ENCODE measurements around the gene ACYP2. TPM values are rescaled to one million over a fixed set of nuclear protein-coding genes. Genes with fewer than 3 reads are reported as not detected.
"Not testable (repeated sequence)": the region's sequence is repeated elsewhere in the genome, so short reads cannot be mapped to it uniquely, and the experiment has no call there.

ACYP2 gene
- total RNA-seq, 2 donors from 2014 or later, result 13.6 to 14.1 TPM

DNA sequence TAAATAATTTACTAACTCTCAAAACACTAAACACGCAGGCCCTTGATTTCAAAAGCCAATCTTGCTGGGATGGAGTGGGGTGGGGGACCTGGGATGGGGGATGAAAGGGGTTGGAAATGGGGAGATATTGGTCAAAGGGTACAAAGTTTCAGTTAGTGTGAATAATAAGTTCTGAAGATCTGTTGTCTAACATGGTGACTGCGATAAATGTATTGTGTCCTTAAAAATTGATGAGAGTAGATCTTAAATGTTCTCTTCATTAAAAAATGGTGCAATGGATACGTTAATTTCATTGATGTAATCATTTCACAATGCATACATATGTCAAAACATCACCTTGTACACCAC is 505 bp upstream of the ACYP2 start:
- Histone ChIP-seq H3K36me3 (no peaks in the 10 kb centered on the region), H3K27me3 (no peaks in the 10 kb centered on the region), H3K27ac (peak overlapping the region; percentile 98), H3K4me3 (peak overlapping the region; percentile 74), H3K4me1 (no peaks in the 10 kb centered on the region), H3K9me3 (no peaks in the 10 kb centered on the region), H3K9ac (ENCODE audit: low read depth in 2 of 2, low read length in 2 of 2) (peak overlapping the region; percentile 86 to 100)
- DNase-seq, result no peak
- intact Hi-C loops (cut with DNase I), result loop anchor here (10.0 kb wide), 2 partner anchors 150 to 590 kb away; no protein-coding TSS in a partner anchor
- TF ChIP-seq, protein P1, sequence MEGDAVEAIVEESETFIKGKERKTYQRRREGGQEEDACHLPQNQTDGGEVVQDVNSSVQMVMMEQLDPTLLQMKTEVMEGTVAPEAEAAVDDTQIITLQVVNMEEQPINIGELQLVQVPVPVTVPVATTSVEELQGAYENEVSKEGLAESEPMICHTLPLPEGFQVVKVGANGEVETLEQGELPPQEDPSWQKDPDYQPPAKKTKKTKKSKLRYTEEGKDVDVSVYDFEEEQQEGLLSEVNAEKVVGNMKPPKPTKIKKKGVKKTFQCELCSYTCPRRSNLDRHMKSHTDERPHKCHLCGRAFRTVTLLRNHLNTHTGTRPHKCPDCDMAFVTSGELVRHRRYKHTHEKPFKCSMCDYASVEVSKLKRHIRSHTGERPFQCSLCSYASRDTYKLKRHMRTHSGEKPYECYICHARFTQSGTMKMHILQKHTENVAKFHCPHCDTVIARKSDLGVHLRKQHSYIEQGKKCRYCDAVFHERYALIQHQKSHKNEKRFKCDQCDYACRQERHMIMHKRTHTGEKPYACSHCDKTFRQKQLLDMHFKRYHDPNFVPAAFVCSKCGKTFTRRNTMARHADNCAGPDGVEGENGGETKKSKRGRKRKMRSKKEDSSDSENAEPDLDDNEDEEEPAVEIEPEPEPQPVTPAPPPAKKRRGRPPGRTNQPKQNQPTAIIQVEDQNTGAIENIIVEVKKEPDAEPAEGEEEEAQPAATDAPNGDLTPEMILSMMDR (IDR thresholded peaks at IDR 0.05), result no peak

DNA sequence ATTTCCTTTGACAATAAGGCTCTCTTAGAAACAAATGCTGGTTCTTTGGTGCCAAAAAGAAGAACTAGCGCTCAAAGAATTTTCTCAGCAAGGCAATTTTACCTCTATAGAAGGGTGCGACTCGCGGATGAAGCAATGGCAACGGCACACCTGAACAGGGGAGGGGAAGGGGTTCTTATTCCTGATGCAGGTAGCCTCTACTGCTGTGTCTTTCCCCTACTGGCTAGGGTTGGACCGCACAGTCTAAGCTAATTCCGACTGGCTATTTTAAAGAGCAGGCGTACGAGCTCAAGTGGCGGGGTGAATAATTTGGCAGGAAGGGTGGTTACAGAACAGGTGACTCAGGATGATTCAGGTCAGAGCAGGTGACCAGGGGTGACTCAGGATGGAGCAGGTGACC is 1.2 kb downstream of the ACYP2 start:
- H3K27ac ChIP-seq; H3K36me3 ChIP-seq; H3K4me3 ChIP-seq; H3K27me3 ChIP-seq; H3K9ac ChIP-seq (ENCODE audit: low read depth in 2 of 2, low read length in 2 of 2); DNase-seq; H3K9me3 ChIP-seq; H3K4me1 ChIP-seq: not testable (repeated sequence)
- intact Hi-C loops (cut with DNase I), result loop anchor here (10.0 kb wide), 2 partner anchors 152 to 588 kb away; no protein-coding TSS in a partner anchor

DNA sequence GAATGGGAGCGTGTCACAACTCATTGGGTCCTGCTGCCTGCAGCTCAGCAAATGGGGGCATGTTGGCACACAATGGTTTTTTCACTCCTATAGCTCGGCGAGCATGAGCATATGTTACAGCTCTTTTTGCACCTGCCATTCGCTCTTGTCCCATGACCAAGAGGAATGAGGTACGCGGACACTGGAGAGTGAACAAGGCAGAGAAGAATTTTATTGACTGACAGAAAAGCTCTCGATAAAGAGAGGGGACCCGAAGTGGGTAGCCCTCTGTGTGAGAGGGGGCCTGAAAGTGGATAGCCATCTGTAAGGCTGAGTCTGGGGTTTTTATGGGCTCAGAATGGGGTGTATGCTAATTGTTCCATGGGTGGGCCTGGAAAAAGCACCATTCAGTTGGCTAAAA is 5.5 kb downstream of the ACYP2 start:
- Histone ChIP-seq H3K9ac (ENCODE audit: low read depth in 2 of 2, low read length in 2 of 2) (no peak overlapping the region), H3K27ac (no peak overlapping the region), H3K27me3 (no peaks in the 10 kb centered on the region), H3K36me3 (no peaks in the 10 kb centered on the region), H3K4me1 (no peaks in the 10 kb centered on the region), H3K4me3 (no peak overlapping the region), H3K9me3 (no peaks in the 10 kb centered on the region)
- intact Hi-C loops (cut with DNase I), result no loop called here
- no peak for DNase-seq
- TF ChIP-seq, protein P1 (IDR thresholded peaks at IDR 0.05), result no peak

DNA sequence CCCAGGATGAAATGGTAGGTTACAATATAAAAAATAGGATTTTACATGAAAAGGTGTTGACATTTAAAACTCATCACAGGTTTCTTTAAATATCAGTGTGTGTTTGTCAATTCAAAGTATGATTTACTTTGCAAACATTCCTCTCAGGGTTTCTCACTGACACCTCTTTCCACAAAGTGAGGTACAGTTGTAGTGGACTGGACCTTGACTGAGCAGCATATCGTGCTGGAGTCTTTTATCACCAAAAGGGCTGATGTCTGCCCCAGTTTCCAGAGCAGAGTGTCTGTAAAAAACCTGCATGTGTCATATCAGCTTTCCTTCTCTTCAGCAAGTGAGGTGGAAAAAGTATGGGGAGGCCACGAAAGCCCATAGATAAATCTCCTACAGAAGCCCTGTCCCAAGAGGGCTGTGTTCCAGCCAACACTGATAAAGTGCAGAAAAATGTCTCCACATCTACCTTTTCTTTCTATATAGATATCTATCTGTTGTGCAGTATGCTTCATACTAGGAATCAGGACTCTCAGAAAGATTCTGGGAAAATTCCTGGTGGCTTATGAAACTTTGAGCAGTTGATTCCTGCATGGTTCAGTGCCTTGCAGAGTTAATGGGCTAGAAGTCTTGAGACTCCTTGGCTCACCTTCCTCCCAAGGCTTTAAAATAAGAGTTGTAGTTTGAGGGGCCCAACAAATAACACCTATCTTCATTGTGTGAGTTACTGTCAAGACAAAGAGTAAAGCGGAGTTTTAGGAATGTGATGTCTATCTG is 6.9 kb downstream of the ACYP2 start:
- no peaks in the 10 kb centered on the region for H3K27me3 ChIP-seq
- TF ChIP-seq, protein P1 (IDR thresholded peaks at IDR 0.05), result no peak
- H3K9ac ChIP-seq (ENCODE audit: low read depth in 2 of 2, low read length in 2 of 2), result no peak overlapping the region
- no peaks in the 10 kb centered on the region for H3K4me1 ChIP-seq
- intact Hi-C loops (cut with DNase I), result no loop called here
- no peaks in the 10 kb centered on the region for H3K36me3 ChIP-seq
- H3K27ac ChIP-seq, result no peak overlapping the region
- H3K9me3 ChIP-seq, result no peaks in the 10 kb centered on the region
- no peak for DNase-seq
- H3K4me3 ChIP-seq, result no peak overlapping the region

DNA sequence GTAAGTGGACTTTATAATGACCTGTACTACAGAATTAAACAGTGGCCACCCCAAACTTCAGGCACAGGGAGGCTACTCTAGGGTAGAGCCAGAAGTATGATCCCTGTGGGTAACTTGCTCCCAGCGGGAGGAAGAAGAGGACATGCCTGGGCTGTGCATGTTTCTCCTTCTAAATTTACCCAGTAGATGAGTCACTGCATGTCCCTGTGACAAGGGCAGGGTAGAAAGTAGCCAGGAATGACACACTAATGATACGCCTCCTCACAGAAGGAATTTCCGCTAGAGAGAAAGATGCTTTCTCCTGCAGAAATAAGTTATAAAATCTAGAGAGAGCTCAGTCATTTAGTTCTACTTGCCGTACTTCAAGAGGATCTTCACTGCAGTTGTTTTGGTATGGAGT is 7.5 kb downstream of the ACYP2 start:
- H3K9me3 ChIP-seq, result no peaks in the 10 kb centered on the region
- no peak overlapping the region for H3K27ac ChIP-seq
- DNase-seq, result no peak
- H3K4me1 ChIP-seq, result no peaks in the 10 kb centered on the region
- no peak overlapping the region for H3K4me3 ChIP-seq
- H3K36me3 ChIP-seq, result no peaks in the 10 kb centered on the region
- H3K9ac ChIP-seq (ENCODE audit: low read depth in 2 of 2, low read length in 2 of 2), result no peak overlapping the region
- TF ChIP-seq, protein P1 (IDR thresholded peaks at IDR 0.05), result no peak
- no peaks in the 10 kb centered on the region for H3K27me3 ChIP-seq
- intact Hi-C loops (cut with DNase I), result no loop called here

DNA sequence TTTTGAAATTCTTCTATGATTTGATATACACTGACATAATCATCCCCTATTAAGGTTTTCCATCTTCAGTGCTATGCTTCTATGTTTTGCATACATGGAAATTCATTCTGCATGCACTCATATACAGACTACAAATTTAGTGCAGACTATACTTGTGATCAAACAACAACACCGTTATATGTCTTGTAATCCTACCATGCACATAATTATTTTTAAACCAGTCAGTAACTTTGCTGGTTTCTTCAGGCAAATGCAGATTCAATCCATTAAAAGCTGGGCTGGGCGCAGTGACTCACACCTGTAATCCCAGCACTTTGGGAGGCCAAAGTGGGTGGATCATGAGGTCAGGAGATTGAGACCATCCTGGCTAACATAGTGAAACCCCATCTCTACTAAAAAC is 11.8 kb downstream of the ACYP2 start:
- H3K4me1 ChIP-seq; intact Hi-C loops (cut with DNase I); H3K4me3 ChIP-seq; H3K9ac ChIP-seq (ENCODE audit: low read depth in 2 of 2, low read length in 2 of 2); H3K27me3 ChIP-seq; H3K9me3 ChIP-seq; H3K36me3 ChIP-seq; H3K27ac ChIP-seq; DNase-seq: not testable (repeated sequence)

Measured in colonic mucosa (tissue), 4 donors.